HCT116 (cell line): ENCODE results near the gene PSORS1C2. TPM values are rescaled to one million over a fixed set of nuclear protein-coding genes. Genes with fewer than 3 reads are reported as not detected.

ENCODE experiments used
- ATAC-seq: fragments of 200-7000 bp; cut with Tn5 transposase; 2 replicates; pipeline ENCODE4 v1.9.1; 2020; ENCODE audit warnings: mild to moderate bottlenecking, moderate library complexity
- BruUV-seq: library from RNA; stranded (reverse); fragments of 400-500 nt; replicated peaks from 2 replicates; lab custom pipeline; 2021; lab: Mats Ljungman, UMichigan
- CTCF ChIA-PET: fragments of 300-600 bp; sonication (Branson Sonifier 250); formaldehyde crosslinking; loops from one replicate; lab custom pipeline; 2021; ENCODE audit warnings: antibody characterized with exemption; lab: Charles Lee
- POLR2A ChIA-PET: fragments of 300-600, 350-600 bp; sonication (Branson Sonifier 250); formaldehyde crosslinking; loops from one replicate; lab custom pipeline; 2021; ENCODE audit warnings: antibody characterized with exemption; lab: Charles Lee
- RAD21 ChIA-PET, 2 experiments: fragments of 300-600 bp; sonication (Branson Sonifier 250); formaldehyde crosslinking; loops; one replicate each; lab custom pipeline; 2023; ENCODE audit warnings: low total read pairs in 2 of 2; ENCODE audit not compliant: uncharacterized antibody in 2 of 2, unreplicated experiment in 2 of 2, low non-redundant PET in 1 of 2; lab: Charles Lee
- DNase-seq: peaks from one replicate; pipeline ENCODE4 v3.0.0-alpha.2; 2010; ENCODE audit warnings: low read depth, low spot score
- H2AFZ ChIP-seq: fragments of 200-600 bp; shearing (Covaris generic), sonication (generic); 2 replicates; pipeline ENCODE4 v1.6.1; 2017; ENCODE audit warnings: low read depth, mixed run types, mixed read lengths, antibody characterized with exemption, low read length; ENCODE audit not compliant: poor library complexity, severe bottlenecking
- H3K27ac ChIP-seq: 2 replicates; pipeline ENCODE4 v1.5.1; 2012; ENCODE audit warnings: low read depth, low read length
- H3K27me3 ChIP-seq: fragments of 200-600 bp; sonication (generic); 2 replicates; pipeline ENCODE4 v1.6.1; 2016; ENCODE audit warnings: mixed run types, low read length, mixed read lengths; ENCODE audit not compliant: insufficient read depth
- H3K36me3 ChIP-seq, 2 experiments: fragments of 200-500 bp in 1 of 2; fragments of 200-600 bp in 1 of 2; sonication (Bioruptor generic) in 1 of 2; sonication (generic) in 1 of 2; 2 replicates each; pipeline versions ENCODE4 v1.5.1 to v1.6.1; 2014 to 2016; ENCODE audit warnings: low read length in 2 of 2, inconsistent platforms in 1 of 2, mixed read lengths in 1 of 2, mixed run types in 1 of 2; ENCODE audit not compliant: insufficient read depth in 2 of 2, control insufficient read depth in 1 of 2
- H3K4me1 ChIP-seq, 2 experiments: fragments of 200-600 bp in 1 of 2; sonication (generic) in 1 of 2; 2 replicates each; pipeline versions ENCODE4 v1.5.1 to v1.6.1; 2012 to 2017; ENCODE audit warnings: low read length in 2 of 2, inconsistent platforms in 1 of 2, mild to moderate bottlenecking in 1 of 2, mixed read lengths in 1 of 2, mixed run types in 1 of 2, moderate library complexity in 1 of 2; ENCODE audit not compliant: insufficient read depth in 2 of 2, control insufficient read depth in 1 of 2
- H3K4me2 ChIP-seq: fragments of 200-600 bp; sonication (generic); 2 replicates; pipeline ENCODE4 v1.6.1; 2017; ENCODE audit warnings: mixed run types, low read length, mixed read lengths
- H3K4me3 ChIP-seq, 2 experiments: fragments of 200-600 bp in 1 of 2; sonication (generic) in 1 of 2; replicated peaks in 1 of 2; 2 replicates each; pipeline ENCODE4 v1.5.1; 2011 to 2016; ENCODE audit warnings: low read length in 2 of 2, control low read depth in 1 of 2, low read depth in 1 of 2, mild to moderate bottlenecking in 1 of 2, mixed read lengths in 1 of 2, mixed run types in 1 of 2
- H3K79me2 ChIP-seq: fragments of 200-600 bp; sonication (generic); 2 replicates; pipeline ENCODE4 v1.6.1; 2017; ENCODE audit warnings: mild to moderate bottlenecking, mixed run types, low read length, moderate library complexity, mixed read lengths; ENCODE audit not compliant: insufficient read depth
- H3K9ac ChIP-seq: fragments of 200-600 bp; sonication (generic); 2 replicates; pipeline ENCODE4 v1.6.1; 2016; ENCODE audit warnings: low read length, mixed read lengths
- H3K9me2 ChIP-seq: fragments of 200-600 bp; sonication (generic), shearing (Covaris generic); 2 replicates; pipeline ENCODE4 v1.6.1; 2017; ENCODE audit warnings: mixed run types, mild to moderate bottlenecking, moderate library complexity; ENCODE audit not compliant: insufficient read depth
- H3K9me3 ChIP-seq, 2 experiments: fragments of 200-500 bp in 1 of 2; fragments of 200-600 bp in 1 of 2; sonication (Bioruptor generic) in 1 of 2; sonication (generic) in 1 of 2; 2 replicates each; pipeline ENCODE4 v1.6.1; 2014 to 2017; ENCODE audit warnings: low read length in 2 of 2, mixed read lengths in 2 of 2, inconsistent platforms in 1 of 2, low read depth in 1 of 2, mild to moderate bottlenecking in 1 of 2, mixed run types in 1 of 2, moderate library complexity in 1 of 2; ENCODE audit not compliant: control insufficient read depth in 1 of 2, insufficient read depth in 1 of 2
- H4K20me1 ChIP-seq: fragments of 200-600 bp; sonication (generic), shearing (Covaris generic); 2 replicates; pipeline ENCODE4 v1.6.1; 2017; ENCODE audit warnings: mixed run types, mild to moderate bottlenecking, moderate library complexity; ENCODE audit not compliant: insufficient read depth
- ELF1 ChIP-seq: IDR thresholded peaks from 2 replicates; pipeline ENCODE4 v1.6.1; 2012; ENCODE audit warnings: low read depth, borderline replicate concordance
- RAD21 ChIP-seq: IDR thresholded peaks from 2 replicates; pipeline ENCODE4 v1.6.1; 2012; ENCODE audit warnings: low read depth, mild to moderate bottlenecking
- SIN3A ChIP-seq: IDR thresholded peaks from 2 replicates; pipeline ENCODE4 v1.6.1; 2012; ENCODE audit warnings: low read depth
- SP1 ChIP-seq: IDR thresholded peaks from 2 replicates; pipeline ENCODE4 v1.6.1; 2012; ENCODE audit warnings: low read depth
- SRF ChIP-seq: IDR thresholded peaks from 2 replicates; pipeline ENCODE4 v1.6.1; 2012; ENCODE audit warnings: low read depth
- TCF7L2 ChIP-seq: IDR thresholded peaks from 2 replicates; pipeline ENCODE4 v1.7.0; 2011; ENCODE audit warnings: borderline replicate concordance, inconsistent platforms; ENCODE audit not compliant: insufficient read depth, insufficient read length; ENCODE audit errors: extremely low read depth
- YY1 ChIP-seq: IDR thresholded peaks from 2 replicates; pipeline ENCODE4 v1.6.1; 2011; ENCODE audit warnings: low read length, low read depth, moderate library complexity, mild to moderate bottlenecking; ENCODE audit not compliant: insufficient replicate concordance; ENCODE audit errors: extremely low read depth
- ZNF274 ChIP-seq: fragments of 200-500 bp; sonication (Bioruptor generic); IDR thresholded peaks from 2 replicates; pipeline ENCODE4 v1.6.1; 2014; ENCODE audit warnings: mild to moderate bottlenecking, low read depth, low read length, inconsistent platforms
- intact Hi-C: fragments of 100-400 bp; cut with micrococcal nuclease; formaldehyde crosslinking; loops from 2 replicates; pipeline ENCODE4 v1.10.0; 2022
- total RNA-seq: library from RNA; stranded (reverse); gene quantifications from one replicate; pipeline ENCODE4 v1.2.1, GENCODE V29; 2021; ENCODE audit not compliant: unreplicated experiment
- TF ChIP-seq, protein P1 (sequence below): IDR thresholded peaks from 2 replicates; pipeline ENCODE4 v1.6.1; 2011; ENCODE audit warnings: mild to moderate bottlenecking, low read length, moderate library complexity; ENCODE audit not compliant: insufficient replicate concordance; ENCODE audit errors: extremely low read depth
- TF ChIP-seq, protein P2 (sequence below): IDR thresholded peaks from 2 replicates; pipeline ENCODE4 v1.6.1; 2012; ENCODE audit warnings: low read depth

Gene PSORS1C2
- total RNA-seq, 1 experiment from 2014 or later = not detected

DNA sequence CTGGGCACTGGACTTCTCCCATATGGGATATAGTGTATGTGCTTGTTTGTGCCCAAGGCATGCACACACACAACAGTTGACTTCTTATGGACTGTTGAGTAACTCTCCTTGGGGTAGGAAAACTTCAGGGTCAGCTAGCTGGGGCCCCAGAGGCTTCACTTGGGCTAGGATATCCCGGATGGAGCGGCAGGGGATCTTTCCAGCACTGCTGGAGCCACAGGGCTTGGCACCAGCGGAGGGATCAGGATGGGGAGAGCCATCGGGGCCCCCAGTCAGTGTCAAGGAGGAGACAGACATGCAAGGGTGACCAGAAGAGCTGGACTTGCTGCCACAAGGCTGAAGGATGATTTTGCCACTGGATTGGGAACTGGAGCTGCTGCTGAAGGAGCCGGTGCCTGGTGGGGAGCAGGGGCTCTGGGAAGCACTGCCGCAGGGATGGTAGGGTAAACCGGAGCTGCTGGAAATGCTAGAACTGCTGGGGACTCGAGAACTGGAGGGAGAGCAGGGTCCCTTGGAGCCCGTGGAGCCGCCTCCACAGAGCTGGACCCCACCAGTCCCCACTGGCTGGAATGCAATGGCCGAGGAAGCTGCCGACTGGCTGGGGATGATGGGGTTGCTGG lies 22.8 kb downstream of the PSORS1C2 start:
- intact Hi-C loops = no loop called here
- Histone ChIP-seq H3K9me3 (no peaks in the 10 kb centered on the region), H3K79me2 (peaks cover 8% of the 10 kb centered on the region; the same call in 1 of the 2 replicates), H3K4me3 (peak overlapping the region; percentile 51 to 64; a peak in 3 of 4 replicates), H3K9me2 (no peaks in the 10 kb centered on the region), H3K27ac (peak overlapping the region; percentile 83), H3K36me3 (no peaks in the 10 kb centered on the region), H3K9ac (peak overlapping the region; percentile 73; the same call in 1 of the 2 replicates), H4K20me1 (no peaks in the 10 kb centered on the region), H2AFZ (no peak overlapping the region), H3K4me1 (peaks cover 22 to 42% of the 10 kb centered on the region in 2 experiments), H3K4me2 (peak overlapping the region; percentile 92), H3K27me3 (no peaks in the 10 kb centered on the region)
- RAD21 ChIA-PET = interaction anchor here (1.0 to 1.5 kb wide), 2 partner anchors 36 to 208 kb away, joined by 3 to 5 read pairs; partner anchors contain the start of gene GTF2H4 (in 1 of the 2)
- no TSS peak for BruUV-seq
- TF ChIP-seq SP1 (no peak), YY1 (no peak), ZNF274 (no peak), TCF7L2 (no peak), SIN3A (no peak), ELF1 (no peak), RAD21 (no peak), SRF (no peak)
- TF ChIP-seq, protein P1, sequence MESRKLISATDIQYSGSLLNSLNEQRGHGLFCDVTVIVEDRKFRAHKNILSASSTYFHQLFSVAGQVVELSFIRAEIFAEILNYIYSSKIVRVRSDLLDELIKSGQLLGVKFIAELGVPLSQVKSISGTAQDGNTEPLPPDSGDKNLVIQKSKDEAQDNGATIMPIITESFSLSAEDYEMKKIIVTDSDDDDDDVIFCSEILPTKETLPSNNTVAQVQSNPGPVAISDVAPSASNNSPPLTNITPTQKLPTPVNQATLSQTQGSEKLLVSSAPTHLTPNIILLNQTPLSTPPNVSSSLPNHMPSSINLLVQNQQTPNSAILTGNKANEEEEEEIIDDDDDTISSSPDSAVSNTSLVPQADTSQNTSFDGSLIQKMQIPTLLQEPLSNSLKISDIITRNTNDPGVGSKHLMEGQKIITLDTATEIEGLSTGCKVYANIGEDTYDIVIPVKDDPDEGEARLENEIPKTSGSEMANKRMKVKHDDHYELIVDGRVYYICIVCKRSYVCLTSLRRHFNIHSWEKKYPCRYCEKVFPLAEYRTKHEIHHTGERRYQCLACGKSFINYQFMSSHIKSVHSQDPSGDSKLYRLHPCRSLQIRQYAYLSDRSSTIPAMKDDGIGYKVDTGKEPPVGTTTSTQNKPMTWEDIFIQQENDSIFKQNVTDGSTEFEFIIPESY = no peak
- TF ChIP-seq, protein P2, sequence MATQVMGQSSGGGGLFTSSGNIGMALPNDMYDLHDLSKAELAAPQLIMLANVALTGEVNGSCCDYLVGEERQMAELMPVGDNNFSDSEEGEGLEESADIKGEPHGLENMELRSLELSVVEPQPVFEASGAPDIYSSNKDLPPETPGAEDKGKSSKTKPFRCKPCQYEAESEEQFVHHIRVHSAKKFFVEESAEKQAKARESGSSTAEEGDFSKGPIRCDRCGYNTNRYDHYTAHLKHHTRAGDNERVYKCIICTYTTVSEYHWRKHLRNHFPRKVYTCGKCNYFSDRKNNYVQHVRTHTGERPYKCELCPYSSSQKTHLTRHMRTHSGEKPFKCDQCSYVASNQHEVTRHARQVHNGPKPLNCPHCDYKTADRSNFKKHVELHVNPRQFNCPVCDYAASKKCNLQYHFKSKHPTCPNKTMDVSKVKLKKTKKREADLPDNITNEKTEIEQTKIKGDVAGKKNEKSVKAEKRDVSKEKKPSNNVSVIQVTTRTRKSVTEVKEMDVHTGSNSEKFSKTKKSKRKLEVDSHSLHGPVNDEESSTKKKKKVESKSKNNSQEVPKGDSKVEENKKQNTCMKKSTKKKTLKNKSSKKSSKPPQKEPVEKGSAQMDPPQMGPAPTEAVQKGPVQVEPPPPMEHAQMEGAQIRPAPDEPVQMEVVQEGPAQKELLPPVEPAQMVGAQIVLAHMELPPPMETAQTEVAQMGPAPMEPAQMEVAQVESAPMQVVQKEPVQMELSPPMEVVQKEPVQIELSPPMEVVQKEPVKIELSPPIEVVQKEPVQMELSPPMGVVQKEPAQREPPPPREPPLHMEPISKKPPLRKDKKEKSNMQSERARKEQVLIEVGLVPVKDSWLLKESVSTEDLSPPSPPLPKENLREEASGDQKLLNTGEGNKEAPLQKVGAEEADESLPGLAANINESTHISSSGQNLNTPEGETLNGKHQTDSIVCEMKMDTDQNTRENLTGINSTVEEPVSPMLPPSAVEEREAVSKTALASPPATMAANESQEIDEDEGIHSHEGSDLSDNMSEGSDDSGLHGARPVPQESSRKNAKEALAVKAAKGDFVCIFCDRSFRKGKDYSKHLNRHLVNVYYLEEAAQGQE = no peak
- POLR2A ChIA-PET = interaction anchor here (1.0 to 2.8 kb wide), 6 partner anchors 8 to 296 kb away, joined by 3 to 11 read pairs (median 6); no protein-coding TSS in a partner anchor
- CTCF ChIA-PET = interaction anchor here (1.3 to 2.6 kb wide), 5 partner anchors 14 to 201 kb away, joined by 4 to 21 read pairs (median 11); no protein-coding TSS in a partner anchor
- ATAC-seq = no peak
- no peak for DNase-seq
